K562 (cell line): Measurements from ENCODE around the gene DCT. TPM values are rescaled to one million over a fixed set of nuclear protein-coding genes. Genes with fewer than 3 reads are reported as not detected.

Source experiments
- ATAC-seq: fragments of 200-7000 bp; cut with Tn5 transposase; 3 replicates; pipeline ENCODE4 v1.9.1; 2020; ENCODE audit warnings: moderate library complexity
- BruUV-seq: library from RNA; stranded (reverse); fragments of 400-500 nt; replicated peaks from 2 replicates; lab custom pipeline; 2021; lab: Mats Ljungman, UMichigan
- CTCF ChIA-PET: fragments of 300-600 bp; formaldehyde crosslinking; extraction: SDS; loops from one replicate; lab custom pipeline; 2021; ENCODE audit warnings: low intra/inter-chr PET ratio; lab: Yijun Ruan, JAX
- POLR2A ChIA-PET: fragments of 300-600, 350-650 bp; sonication (Branson Sonifier 250); formaldehyde crosslinking; extraction: SDS; loops from one replicate; lab custom pipeline; 2021; ENCODE audit warnings: antibody characterized with exemption, inconsistent platforms; lab: Yijun Ruan, JAX
- DNase-seq, 4 experiments: peaks; one replicate each; pipeline versions ENCODE4 v3.0.0 to v3.0.0-alpha.2; 2011 to 2018; ENCODE audit warnings: low spot score in 3 of 4, mixed read lengths in 3 of 4; ENCODE audit errors: extremely low read depth in 1 of 4
- FAIRE-seq: peaks from 2 replicates; lab custom pipeline; 2011; peaks lifted over from hg19 to GRCh38; lab: Jason Lieb, UNC
- H2AFZ ChIP-seq: 2 replicates; pipeline ENCODE4 v1.6.0; 2011; ENCODE audit warnings: low read depth, low read length, control low read depth, inconsistent platforms
- H3K27ac ChIP-seq: fragments of 200-600 bp; 3 replicates; pipeline ENCODE4 v1.8.0; 2011; ENCODE audit warnings: low read depth, mild to moderate bottlenecking, control low read depth, inconsistent platforms, low read length, moderate library complexity, mixed read lengths; ENCODE audit errors: extremely low read depth
- H3K27me3 ChIP-seq, 2 experiments: fragments of 300-600 bp in 1 of 2; 2 replicates in 1 of 2; 3 replicates in 1 of 2; pipeline versions ENCODE4 v1.6.0 to v1.8.0; 2011; ENCODE audit warnings: inconsistent platforms in 2 of 2, low read length in 2 of 2, mild to moderate bottlenecking in 1 of 2, mixed read lengths in 1 of 2, moderate library complexity in 1 of 2; ENCODE audit not compliant: control insufficient read depth in 2 of 2, insufficient read depth in 2 of 2
- H3K36me3 ChIP-seq: fragments of 300-600 bp; 3 replicates; pipeline ENCODE4 v1.8.0; 2011; ENCODE audit warnings: mild to moderate bottlenecking, low read length, inconsistent platforms; ENCODE audit not compliant: control insufficient read depth, insufficient read depth
- H3K4me1 ChIP-seq, 2 experiments: fragments of 200-600 bp in 1 of 2; replicated peaks in 1 of 2; 2 replicates in 1 of 2; 3 replicates in 1 of 2; pipeline versions ENCODE4 v1.5.1 to v1.8.0; 2011; ENCODE audit warnings: inconsistent platforms in 2 of 2, low read length in 2 of 2, mild to moderate bottlenecking in 1 of 2, mixed read lengths in 1 of 2, moderate library complexity in 1 of 2; ENCODE audit not compliant: control insufficient read depth in 2 of 2, insufficient read depth in 2 of 2
- H3K4me2 ChIP-seq: 2 replicates; pipeline ENCODE4 v1.6.1; 2011; ENCODE audit warnings: low read length, control low read depth, inconsistent platforms, mixed read lengths; ENCODE audit not compliant: insufficient read depth
- H3K4me3 ChIP-seq: fragments of 200-600 bp; sonication (generic), shearing (Covaris generic); 2 replicates; pipeline ENCODE4 v1.5.1; 2016; ENCODE audit warnings: control low read depth, inconsistent platforms
- H3K79me2 ChIP-seq: fragments of 200-600 bp; 3 replicates; pipeline ENCODE4 v1.8.0; 2011; ENCODE audit warnings: low read length, inconsistent platforms; ENCODE audit not compliant: control insufficient read depth, insufficient read depth
- H3K9ac ChIP-seq, 2 experiments: 2 replicates each; pipeline versions ENCODE4 v1.6.0 to v1.6.1; 2011; ENCODE audit warnings: low read depth in 2 of 2, low read length in 2 of 2, control low read depth in 1 of 2, inconsistent platforms in 1 of 2, mild to moderate bottlenecking in 1 of 2, mixed read lengths in 1 of 2; ENCODE audit not compliant: insufficient read depth in 1 of 2
- H3K9me1 ChIP-seq: one replicate; pipeline ENCODE4 v1.6.0; 2011; ENCODE audit warnings: inconsistent platforms, mild to moderate bottlenecking, low read length, moderate library complexity; ENCODE audit not compliant: control insufficient read depth, insufficient read depth
- H3K9me3 ChIP-seq: replicated peaks from 2 replicates; pipeline ENCODE4 v1.5.1; 2011; ENCODE audit warnings: low read depth, low read length, inconsistent platforms; ENCODE audit not compliant: control insufficient read depth, insufficient read depth
- H4K20me1 ChIP-seq: replicated peaks from 2 replicates; pipeline ENCODE4 v1.6.1; 2011; ENCODE audit warnings: low read length, inconsistent platforms, mixed read lengths; ENCODE audit not compliant: control insufficient read depth, insufficient read depth
- ARNT ChIP-seq, 2 experiments: fragments of 450-650 bp; IDR thresholded peaks; 2 replicates each; pipeline ENCODE4 v1.6.1; 2016; ENCODE audit warnings: mild to moderate bottlenecking in 1 of 2
- BRD9 ChIP-seq: fragments of 450-650 bp; IDR thresholded peaks from 2 replicates; pipeline ENCODE4 v1.6.1; 2018; ENCODE audit warnings: low read depth; ENCODE audit not compliant: partially characterized antibody
- CC2D1A ChIP-seq: fragments of 450-650 bp; IDR thresholded peaks from 2 replicates; pipeline ENCODE4 v1.6.1; 2017; ENCODE audit warnings: mild to moderate bottlenecking
- COPS2 ChIP-seq: fragments of 450-650 bp; conservative IDR thresholded peaks from 2 replicates; pipeline ENCODE4 v1.6.1; 2016; ENCODE audit warnings: mild to moderate bottlenecking, moderate library complexity
- GABPB2 ChIP-seq: fragments of 250-450 bp; sonication (Bioruptor Pico); conservative IDR thresholded peaks from 2 replicates; pipeline ENCODE4 v1.5.1; 2021; ENCODE audit warnings: mild to moderate bottlenecking
- HINFP ChIP-seq: fragments of 450-650 bp; conservative IDR thresholded peaks from 2 replicates; pipeline ENCODE4 v1.6.1; 2016; ENCODE audit warnings: missing genetic modification characterization, low read depth, mild to moderate bottlenecking, control low read depth, missing compliant biosample characterization
- KAT8 ChIP-seq: fragments of 450-650 bp; IDR thresholded peaks from 2 replicates; pipeline ENCODE4 v1.6.1; 2016; ENCODE audit warnings: low read depth, mild to moderate bottlenecking
- LEF1 ChIP-seq: fragments of 450-650 bp; IDR thresholded peaks from 2 replicates; pipeline ENCODE4 v1.6.1; 2016; ENCODE audit warnings: mild to moderate bottlenecking
- NFE2L1 ChIP-seq: fragments of 450-650 bp; IDR thresholded peaks from 2 replicates; pipeline ENCODE4 v1.6.1; 2016; ENCODE audit warnings: missing genetic modification characterization, low read depth, mild to moderate bottlenecking, missing compliant biosample characterization, moderate library complexity, borderline replicate concordance
- PRMT5 ChIP-seq: sonication (generic); formaldehyde crosslinking; IDR thresholded peaks from 2 replicates; pipeline ENCODE4 v1.5.0; 2020; ENCODE audit warnings: missing genetic modification reagents
- RB1 ChIP-seq: fragments of 450-650 bp; IDR thresholded peaks from 2 replicates; pipeline ENCODE4 v1.6.1; 2017; ENCODE audit warnings: low read depth, mild to moderate bottlenecking
- SRSF7 ChIP-seq: fragments of 200-400 bp; formaldehyde crosslinking; optimal IDR thresholded peaks from 2 replicates; pipeline ENCODE3; 2017; ENCODE audit warnings: mild to moderate bottlenecking, low read depth, low read length
- THRA ChIP-seq: fragments of 450-650 bp; IDR thresholded peaks from 2 replicates; pipeline ENCODE4 v1.6.1; 2017; ENCODE audit warnings: mild to moderate bottlenecking, moderate library complexity
- ZNF175 ChIP-seq: fragments of 200-800 bp; sonication (Bioruptor generic); IDR thresholded peaks from 2 replicates; pipeline ENCODE4 v1.6.1; 2016; ENCODE audit warnings: low read depth, mild to moderate bottlenecking, missing genetic modification characterization, missing compliant biosample characterization
- ZSCAN29 ChIP-seq: fragments of 450-650 bp; IDR thresholded peaks from 2 replicates; pipeline ENCODE4 v1.6.1; 2017
- ZZZ3 ChIP-seq: fragments of 450-650 bp; IDR thresholded peaks from 2 replicates; pipeline ENCODE4 v1.6.1; 2016; ENCODE audit warnings: antibody characterized with exemption, mild to moderate bottlenecking, moderate library complexity
- in situ Hi-C: fragments of 300-500 bp; cut with MboI; formaldehyde crosslinking; loops from 4 replicates; pipeline ENCODE4 v1.15.0; 2018; ENCODE audit warnings: inconsistent platforms, mixed read lengths
- intact Hi-C: fragments of 100-400 bp; cut with micrococcal nuclease; formaldehyde crosslinking; loops from 2 replicates; pipeline ENCODE4 v1.14.2; 2022
- polyA plus RNA-seq, 8 experiments: library from polyadenylated mRNA; depleted of rRNA in 4 of 8; stranded (reverse) in 5 of 8; unstranded in 3 of 8; fragments of >200 nt; fragmentation: Nextera tagmentation in 2 of 8; fragmentation: Illumina TruSeq in 1 of 8; extraction: Ambion mirVana in 2 of 8; extraction: Trizol in 1 of 8; gene quantifications; 2 replicates each; pipeline versions ENCODE4 v1.2.1 to v1.2.3, GENCODE V29; 2011 to 2014; ENCODE audit warnings: inconsistent platforms in 1 of 8, missing spikeins in 1 of 8
- total RNA-seq, 7 experiments: library from RNA; depleted of rRNA in 6 of 7; stranded (reverse); fragments of >200 nt in 6 of 7; fragmentation: Illumina TruSeq in 2 of 7; extraction: Trizol in 2 of 7; gene quantifications; 2 replicates each; pipeline versions ENCODE4 v1.2.1 to v1.2.3, GENCODE V29; 2011 to 2021; ENCODE audit warnings: low replicate concordance in 1 of 7

Gene DCT
- total and polyA plus RNA-seq, 9 of the 15 experiments (the other 6 are each of a cell fraction or from before 2014, with no cell fraction given), result 0.11 to 0.83 (median 0.57) TPM

- no peaks in the 10 kb centered on the region for H3K79me2 ChIP-seq
- ChIA-PET CTCF (no interaction called here), POLR2A (no interaction called here)
- H2AFZ ChIP-seq, result no peak overlapping the region
- in situ Hi-C loops (no loop called here), intact Hi-C loops (no loop called here)
- FAIRE-seq (no peak), DNase-seq (no peak)
- no peak overlapping the region for H3K27ac ChIP-seq
- no peaks in the 10 kb centered on the region; a peak in 1 of 5 replicates for H3K27me3 ChIP-seq
- H3K9ac ChIP-seq, result no peak overlapping the region
- H3K36me3 ChIP-seq, result no peaks in the 10 kb centered on the region
- no peaks in the 10 kb centered on the region for H3K9me1 ChIP-seq
- no peaks in the 10 kb centered on the region for H4K20me1 ChIP-seq
- no peak overlapping the region for H3K4me3 ChIP-seq
- H3K9me3 ChIP-seq, result no peaks in the 10 kb centered on the region
- H3K4me2 ChIP-seq, result no peak overlapping the region
- H3K4me1 ChIP-seq, result no peaks in the 10 kb centered on the region; a peak in 1 of 5 replicates
- TF ChIP-seq COPS2 (no peak), NFE2L1 (no peak), KAT8 (no peak), BRD9 (no peak), HINFP (tag) (no peak), LEF1 (no peak), SRSF7 (no peak), ZZZ3 (no peak), ZSCAN29 (no peak), CC2D1A (no peak), GABPB2 (CRISPR knock-in tag) (no peak), PRMT5 (CRISPR knock-in tag) (no peak), ZNF175 (CRISPR knock-in tag) (no peak), ARNT (IDR thresholded peaks at IDR 0.05) (no peak), THRA (no peak), RB1 (no peak)
- TF ChIP-seq, all 486 proteins: peak for 0
- no peak for ATAC-seq
- no TSS peak for BruUV-seq
Observed at GRCh38 chr13:94387047-94387446, 92.4 kb downstream of the DCT start.

Other genes starting within 250 kb of the DCT start
- gene TGDS, start 116.5 kb upstream of the DCT start, total RNA-seq (2014; rRNA removed), result 9.9 and 13.6 TPM in 2 replicates
- gene TGDS, start 116.5 kb upstream of the DCT start, total RNA-seq (2014; rRNA removed; fragmentation: Illumina TruSeq; extraction: Trizol), result 20.7 and 23.4 TPM in 2 replicates
- gene TGDS, start 116.5 kb upstream of the DCT start, total RNA-seq (2015; rRNA removed; fragmentation: Illumina TruSeq; extraction: Trizol), result 17.8 and 21.4 TPM in 2 replicates
- 12.7 and 12.8 TPM in 2 replicates for gene TGDS, start 116.5 kb upstream of the DCT start, total RNA-seq (2021)
- 32.4 and 37.8 TPM in 2 replicates for gene TGDS, start 116.5 kb upstream of the DCT start, polyA plus RNA-seq (2011; rRNA removed)
- 20.0 and 24.2 TPM in 2 replicates for gene TGDS, start 116.5 kb upstream of the DCT start, polyA plus RNA-seq (2014; fragmentation: Illumina TruSeq; extraction: Trizol)
- 10 to 100 TPM; 43.5 to 43.7 TPM for gene TGDS, start 116.5 kb upstream of the DCT start, polyA plus RNA-seq (2014; fragmentation: Nextera tagmentation; extraction: Ambion mirVana)
- 15.7 and 16.1 TPM in 2 replicates for gene TGDS, start 116.5 kb upstream of the DCT start, polyA plus RNA-seq (2014; rRNA removed)
- 1.5 and 2.0 TPM in 2 replicates for gene GPR180, start 122.2 kb upstream of the DCT start, total RNA-seq (2014; rRNA removed)
- gene GPR180, start 122.2 kb upstream of the DCT start, total RNA-seq (2014; rRNA removed; fragmentation: Illumina TruSeq; extraction: Trizol), result 3.9 and 4.1 TPM in 2 replicates
- 3.1 and 3.2 TPM in 2 replicates for gene GPR180, start 122.2 kb upstream of the DCT start, total RNA-seq (2015; rRNA removed; fragmentation: Illumina TruSeq; extraction: Trizol)
- 1.8 and 2.2 TPM in 2 replicates for gene GPR180, start 122.2 kb upstream of the DCT start, total RNA-seq (2021)
- 3.0 and 3.4 TPM in 2 replicates for gene GPR180, start 122.2 kb upstream of the DCT start, polyA plus RNA-seq (2011; rRNA removed)
- 1.8 and 2.2 TPM in 2 replicates for gene GPR180, start 122.2 kb upstream of the DCT start, polyA plus RNA-seq (2014; fragmentation: Illumina TruSeq; extraction: Trizol)
- gene GPR180, start 122.2 kb upstream of the DCT start, polyA plus RNA-seq (2014; fragmentation: Nextera tagmentation; extraction: Ambion mirVana), result under 1 TPM; 0.77 to 0.82 TPM
- gene GPR180, start 122.2 kb upstream of the DCT start, polyA plus RNA-seq (2014; rRNA removed), result 0.98 and 1.1 TPM in 2 replicates
- not detected in 2 replicates for gene SOX21, start 232.9 kb upstream of the DCT start, total RNA-seq (2014; rRNA removed)
- not detected in 2 replicates for gene SOX21, start 232.9 kb upstream of the DCT start, total RNA-seq (2014; rRNA removed; fragmentation: Illumina TruSeq; extraction: Trizol)
- 0.07 and 0.08 TPM in 2 replicates for gene SOX21, start 232.9 kb upstream of the DCT start, total RNA-seq (2015; rRNA removed; fragmentation: Illumina TruSeq; extraction: Trizol)
- gene SOX21, start 232.9 kb upstream of the DCT start, total RNA-seq (2021), result not detected in 2 replicates
- not detected in 2 replicates for gene SOX21, start 232.9 kb upstream of the DCT start, polyA plus RNA-seq (2011; rRNA removed)
- not detected in 2 replicates for gene SOX21, start 232.9 kb upstream of the DCT start, polyA plus RNA-seq (2014; fragmentation: Illumina TruSeq; extraction: Trizol)
- gene SOX21, start 232.9 kb upstream of the DCT start, polyA plus RNA-seq (2014; fragmentation: Nextera tagmentation; extraction: Ambion mirVana), result not detected
- gene SOX21, start 232.9 kb upstream of the DCT start, polyA plus RNA-seq (2014; rRNA removed), result 0.04 TPM in 1 of 2 replicates, not detected in the other